Trophoblast cell (in vitro differentiated cells and primary cell): ENCODE data around the gene PHF21A.

Experiments used
- DNase-seq, 2 donors: peaks; one replicate each; pipeline ENCODE4 v3.0.0-alpha.2; 2016
- H2AFZ ChIP-seq: 2 replicates; pipeline ENCODE4 v1.6.1; 2013; ENCODE audit warnings: low read length, moderate library complexity, mild to moderate bottlenecking; ENCODE audit not compliant: insufficient read depth, poor library complexity
- H2AK5ac ChIP-seq: 2 replicates; pipeline ENCODE4 v1.6.1; 2013; ENCODE audit warnings: mild to moderate bottlenecking, low read length
- H2BK120ac ChIP-seq: 2 replicates; pipeline ENCODE4 v1.6.1; 2013; ENCODE audit warnings: low read length, mild to moderate bottlenecking, moderate library complexity; ENCODE audit not compliant: insufficient read depth, poor library complexity
- H2BK12ac ChIP-seq: 2 replicates; pipeline ENCODE4 v1.6.1; 2013; ENCODE audit warnings: mild to moderate bottlenecking, low read length, moderate library complexity
- H2BK5ac ChIP-seq: 2 replicates; pipeline ENCODE4 v1.6.1; 2013; ENCODE audit warnings: low read length, low read depth, moderate library complexity, mild to moderate bottlenecking; ENCODE audit not compliant: poor library complexity
- H3K14ac ChIP-seq: 2 replicates; pipeline ENCODE4 v1.6.1; 2013; ENCODE audit warnings: mild to moderate bottlenecking, low read length
- H3K18ac ChIP-seq: 2 replicates; pipeline ENCODE4 v1.6.1; 2013; ENCODE audit warnings: mild to moderate bottlenecking, low read length
- H3K23ac ChIP-seq: 2 replicates; pipeline ENCODE4 v1.6.1; 2013; ENCODE audit warnings: low read length
- H3K27ac ChIP-seq: 2 replicates; pipeline ENCODE4 v1.5.1; 2013; ENCODE audit warnings: low read depth, mild to moderate bottlenecking, inconsistent platforms, low read length, moderate library complexity
- H3K27me3 ChIP-seq: 2 replicates; pipeline ENCODE4 v1.6.1; 2013; ENCODE audit warnings: inconsistent platforms, mild to moderate bottlenecking, low read length, moderate library complexity; ENCODE audit not compliant: insufficient read depth
- H3K36me3 ChIP-seq, 2 experiments: 1 replicate in 1 of 2; 2 replicates in 1 of 2; pipeline ENCODE4 v1.6.1; 2013; ENCODE audit warnings: low read length in 2 of 2, mild to moderate bottlenecking in 2 of 2, moderate library complexity in 1 of 2; ENCODE audit not compliant: insufficient read depth in 2 of 2, control insufficient read depth in 1 of 2
- H3K4ac ChIP-seq: 2 replicates; pipeline ENCODE4 v1.6.1; 2013; ENCODE audit warnings: low read depth, mild to moderate bottlenecking, low read length, moderate library complexity
- H3K4me1 ChIP-seq, 2 experiments: 1 replicate in 1 of 2; 2 replicates in 1 of 2; pipeline ENCODE4 v1.6.1; 2013; ENCODE audit warnings: low read length in 2 of 2, mild to moderate bottlenecking in 2 of 2, moderate library complexity in 1 of 2; ENCODE audit not compliant: insufficient read depth in 2 of 2, control insufficient read depth in 1 of 2
- H3K4me2 ChIP-seq: 2 replicates; pipeline ENCODE4 v1.6.1; 2013; ENCODE audit warnings: inconsistent platforms, mild to moderate bottlenecking, low read length, moderate library complexity
- H3K4me3 ChIP-seq: 2 replicates; pipeline ENCODE4 v1.5.1; 2013; ENCODE audit warnings: mild to moderate bottlenecking, low read depth, low read length, inconsistent platforms
- H3K79me1 ChIP-seq: one replicate; pipeline ENCODE4 v1.6.1; 2013; ENCODE audit warnings: low read length
- H3K79me2 ChIP-seq: 2 replicates; pipeline ENCODE4 v1.6.1; 2013; ENCODE audit warnings: low read length, mild to moderate bottlenecking; ENCODE audit not compliant: control insufficient read depth, insufficient read depth, poor library complexity
- H3K9ac ChIP-seq: 2 replicates; pipeline ENCODE4 v1.6.1; 2013; ENCODE audit warnings: mild to moderate bottlenecking, low read length
- H3K9me3 ChIP-seq: 2 replicates; pipeline ENCODE4 v1.6.1; 2013; ENCODE audit warnings: low read depth, mild to moderate bottlenecking, control low read depth, inconsistent platforms, low read length; ENCODE audit not compliant: insufficient read depth
- H4K12ac ChIP-seq: 2 replicates; pipeline ENCODE4 v1.6.1; 2013; ENCODE audit warnings: low read depth, mild to moderate bottlenecking, low read length, moderate library complexity
- H4K8ac ChIP-seq: 2 replicates; pipeline ENCODE4 v1.6.1; 2013; ENCODE audit warnings: low read depth, mild to moderate bottlenecking, low read length, moderate library complexity
- H4K91ac ChIP-seq: one replicate; pipeline ENCODE4 v1.6.1; 2013; ENCODE audit warnings: low read depth, mild to moderate bottlenecking, low read length, moderate library complexity
- WGBS: extraction: QIAGEN DNeasy Blood & Tissue Kit; methylation state at CpG from one replicate; pipeline ENCODE4 v1.1.7; 2013; ENCODE audit warnings: missing lambda C conversion rate; ENCODE audit not compliant: insufficient read length, insufficient coverage; ENCODE audit errors: extremely low coverage; 5-methylcytosine and 5-hydroxymethylcytosine counted together

The PHF21A gene

GRCh38 chr11:45889966-45890365, 231.3 kb downstream of the PHF21A start:
- no peak overlapping the region for H3K18ac ChIP-seq
- H3K27ac ChIP-seq: no peak overlapping the region
- peaks cover 4% of the 10 kb centered on the region for H3K9me3 ChIP-seq
- no peak overlapping the region for H2BK5ac ChIP-seq
- no peak for DNase-seq
- no peak overlapping the region for H3K4me2 ChIP-seq
- H4K8ac ChIP-seq: no peak overlapping the region
- H3K4me3 ChIP-seq: no peak overlapping the region
- WGBS: no CpG with 5 or more reads among the region's 9 CpGs
- H2BK12ac ChIP-seq: no peak overlapping the region
- H3K23ac ChIP-seq: no peak overlapping the region
- peaks cover 9% of the 10 kb centered on the region for H3K27me3 ChIP-seq
- no peaks in the 10 kb centered on the region for H3K79me2 ChIP-seq
- H3K4ac ChIP-seq: no peak overlapping the region
- no peak overlapping the region for H3K9ac ChIP-seq
- H2AK5ac ChIP-seq: no peak overlapping the region
- peaks cover 4 to 7% of the 10 kb centered on the region in 2 experiments for H3K4me1 ChIP-seq
- H4K12ac ChIP-seq: no peak overlapping the region
- no peak overlapping the region for H2AFZ ChIP-seq
- H2BK120ac ChIP-seq: no peak overlapping the region
- no peaks in the 10 kb centered on the region for H3K36me3 ChIP-seq
- H3K14ac ChIP-seq: no peak overlapping the region
- H3K79me1 ChIP-seq: no peaks in the 10 kb centered on the region
- H4K91ac ChIP-seq: no peak overlapping the region

DNA sequence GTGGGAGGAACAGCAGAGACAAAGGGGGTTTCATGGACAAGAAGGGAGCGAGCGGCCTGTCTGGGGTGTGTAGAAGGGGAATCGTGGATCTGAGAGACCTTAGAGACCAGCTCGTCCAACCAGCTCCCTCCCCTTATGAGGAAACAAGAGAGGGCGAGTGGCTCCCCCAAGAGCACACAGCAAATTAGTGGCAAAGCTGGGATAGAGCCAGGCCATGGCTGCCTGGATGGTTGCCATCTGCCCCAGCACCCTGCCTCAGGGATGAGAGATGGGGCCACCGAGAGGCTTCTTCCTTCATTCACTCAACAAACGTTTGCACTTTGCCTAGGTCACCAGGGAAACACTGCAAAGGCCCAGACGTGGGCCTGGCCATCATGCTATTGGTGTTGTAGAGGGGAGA, 231.7 kb downstream of the PHF21A start:
- Histone ChIP-seq H2AFZ (no peak overlapping the region), H4K91ac (no peak overlapping the region), H4K8ac (no peak overlapping the region), H3K4ac (no peak overlapping the region), H3K27ac (no peak overlapping the region), H3K9me3 (peaks cover 4% of the 10 kb centered on the region), H2BK120ac (no peak overlapping the region), H2BK5ac (no peak overlapping the region), H3K23ac (no peak overlapping the region), H3K4me3 (no peak overlapping the region), H3K4me2 (no peak overlapping the region), H3K36me3 (no peaks in the 10 kb centered on the region), H3K9ac (no peak overlapping the region), H3K27me3 (peaks cover 9% of the 10 kb centered on the region), H3K14ac (no peak overlapping the region), H2AK5ac (no peak overlapping the region), H3K79me1 (no peaks in the 10 kb centered on the region), H2BK12ac (no peak overlapping the region), H3K4me1 (peaks cover 4 to 7% of the 10 kb centered on the region in 2 experiments), H3K79me2 (no peaks in the 10 kb centered on the region), H3K18ac (no peak overlapping the region), H4K12ac (no peak overlapping the region)
- no CpG with 5 or more reads among the region's 8 CpGs for WGBS
- DNase-seq: no peak

GRCh38 chr11:45887587-45887986, 233.7 kb downstream of the PHF21A start:
- Histone ChIP-seq H3K4me1 (peaks cover 4 to 7% of the 10 kb centered on the region in 2 experiments), H3K4me3 (no peak overlapping the region), H4K12ac (no peak overlapping the region), H4K91ac (no peak overlapping the region), H3K23ac (no peak overlapping the region), H3K36me3 (no peaks in the 10 kb centered on the region), H3K9me3 (peaks cover 4% of the 10 kb centered on the region), H2BK5ac (no peak overlapping the region), H4K8ac (no peak overlapping the region), H3K14ac (no peak overlapping the region), H2BK12ac (no peak overlapping the region), H3K79me1 (no peaks in the 10 kb centered on the region), H3K79me2 (no peaks in the 10 kb centered on the region), H2AFZ (no peak overlapping the region), H2AK5ac (no peak overlapping the region), H3K18ac (no peak overlapping the region), H3K4me2 (no peak overlapping the region), H3K27ac (no peak overlapping the region), H3K9ac (no peak overlapping the region), H2BK120ac (no peak overlapping the region), H3K4ac (no peak overlapping the region), H3K27me3 (peaks cover 9% of the 10 kb centered on the region)
- DNase-seq: no peak
- no CpG with 5 or more reads among the region's 10 CpGs for WGBS

DNA sequence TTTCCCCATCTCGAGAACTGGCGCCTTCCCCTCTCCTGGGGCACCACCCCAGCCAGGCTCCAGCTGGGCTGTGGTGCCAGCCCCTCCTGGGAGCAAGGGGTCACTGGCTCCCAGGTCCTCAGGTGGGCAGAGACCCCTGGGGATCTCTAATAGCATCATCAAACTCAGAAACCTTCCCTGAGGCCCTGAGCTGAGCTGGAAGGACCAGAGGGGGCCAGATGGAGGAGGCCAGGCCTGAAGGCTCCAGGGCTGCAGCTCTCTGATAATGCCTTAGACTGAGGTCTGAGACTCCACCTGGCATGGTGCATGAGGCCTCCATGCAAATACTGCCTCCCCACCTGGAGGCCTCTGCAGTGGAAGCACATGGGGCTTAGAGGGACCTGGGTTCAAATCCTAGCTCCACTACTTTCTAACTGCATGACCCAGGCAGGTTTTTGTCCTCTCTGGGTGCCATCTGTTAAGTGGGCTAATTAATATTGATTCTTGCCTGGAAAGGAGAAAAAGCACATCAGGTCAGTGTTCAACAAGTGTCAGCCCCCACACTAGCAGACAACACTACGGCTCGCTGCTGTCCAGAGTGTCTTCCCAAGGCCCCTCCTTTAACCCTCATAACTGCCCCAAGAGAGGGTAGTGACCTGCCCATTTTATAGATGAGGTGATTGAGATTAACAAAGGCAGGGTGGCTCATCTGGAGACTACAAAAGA, 234.3 kb downstream of the PHF21A start:
- Histone ChIP-seq H3K4me2 (no peak overlapping the region), H3K18ac (no peak overlapping the region), H2BK12ac (no peak overlapping the region), H3K36me3 (peaks cover 0 to 1% of the 10 kb centered on the region in 2 experiments), H3K79me1 (no peaks in the 10 kb centered on the region), H4K8ac (no peak overlapping the region), H3K79me2 (no peaks in the 10 kb centered on the region), H3K4me3 (no peak overlapping the region), H3K4ac (no peak overlapping the region), H4K91ac (no peak overlapping the region), H3K23ac (no peak overlapping the region), H3K14ac (no peak overlapping the region), H3K27me3 (peaks cover 9% of the 10 kb centered on the region), H4K12ac (no peak overlapping the region), H3K4me1 (peaks cover 4 to 7% of the 10 kb centered on the region in 2 experiments), H3K27ac (no peak overlapping the region), H2AFZ (no peak overlapping the region), H2BK5ac (no peak overlapping the region), H3K9me3 (peaks cover 4% of the 10 kb centered on the region), H3K9ac (no peak overlapping the region), H2BK120ac (no peak overlapping the region), H2AK5ac (no peak overlapping the region)
- no CpG with 5 or more reads among the region's 4 CpGs for WGBS
- no peak for DNase-seq
